HepG2 (cell line): Measurements from ENCODE around the gene UBTD2. TPM values are rescaled to one million over a fixed set of nuclear protein-coding genes. Genes with fewer than 3 reads are reported as not detected.

Experiments
- ATAC-seq: fragments of 200-7000 bp; cut with Tn5 transposase; 3 replicates; pipeline ENCODE4 v1.9.1; 2020; ENCODE audit warnings: mild to moderate bottlenecking, moderate library complexity
- BruUV-seq: library from RNA; stranded (reverse); fragments of 400-500 nt; replicated peaks from 2 replicates; lab custom pipeline; 2021; lab: Mats Ljungman, UMichigan
- CTCF ChIA-PET: fragments of 300-600 bp; formaldehyde crosslinking; extraction: SDS; loops from one replicate; lab custom pipeline; 2021; ENCODE audit warnings: low total read pairs, inconsistent platforms, low intra/inter-chr PET ratio; lab: Yijun Ruan, JAX
- POLR2A ChIA-PET: fragments of 350-600 bp; sonication (Branson Sonifier 250); formaldehyde crosslinking; loops from one replicate; lab custom pipeline; 2020; ENCODE audit warnings: antibody characterized with exemption, inconsistent platforms; lab: Yijun Ruan, JAX
- DNase-seq: peaks from one replicate; pipeline ENCODE4 v3.0.0-alpha.2; 2015; ENCODE audit warnings: low spot score
- FAIRE-seq: peaks from 3 replicates; lab custom pipeline; 2011; peaks lifted over from hg19 to GRCh38; lab: Jason Lieb, UNC
- H2AFZ ChIP-seq: one replicate; pipeline ENCODE4 v1.6.1; 2011; ENCODE audit warnings: low read length, inconsistent platforms
- H3K27ac ChIP-seq: fragments of 300-600 bp; 3 replicates; pipeline ENCODE4 v1.8.0; 2011; ENCODE audit warnings: mixed run types, mild to moderate bottlenecking, mixed read lengths, low read length, inconsistent platforms; ENCODE audit not compliant: insufficient read depth; ENCODE audit errors: extremely low read length
- H3K27me3 ChIP-seq, 2 experiments: fragments of 200-600 bp in 1 of 2; 2 replicates in 1 of 2; 3 replicates in 1 of 2; pipeline versions ENCODE4 v1.6.0 to v1.8.0; 2011; ENCODE audit warnings: low read length in 2 of 2, mild to moderate bottlenecking in 2 of 2, moderate library complexity in 2 of 2, inconsistent platforms in 1 of 2; ENCODE audit not compliant: insufficient read depth in 2 of 2, control insufficient read depth in 1 of 2
- H3K36me3 ChIP-seq, 2 experiments: fragments of 200-600 bp in 1 of 2; replicated peaks in 1 of 2; 2 replicates in 1 of 2; 3 replicates in 1 of 2; pipeline versions ENCODE4 v1.5.1 to v1.8.0; 2011; ENCODE audit warnings: low read length in 2 of 2, inconsistent platforms in 1 of 2; ENCODE audit not compliant: insufficient read depth in 2 of 2, control insufficient read depth in 1 of 2
- H3K4me1 ChIP-seq: 2 replicates; pipeline ENCODE4 v1.5.1; 2012; ENCODE audit warnings: low read length, inconsistent platforms; ENCODE audit not compliant: insufficient read depth
- H3K4me2 ChIP-seq: 2 replicates; pipeline ENCODE4 v1.6.0; 2011; ENCODE audit warnings: low read depth, low read length, inconsistent platforms
- H3K4me3 ChIP-seq, 3 experiments: fragments of 200-600 bp in 1 of 3; sonication (generic), shearing (Covaris generic) in 1 of 3; replicated peaks in 1 of 3; 2 replicates each; pipeline ENCODE4 v1.5.1; 2011 to 2016; ENCODE audit warnings: low read length in 3 of 3, inconsistent platforms in 2 of 3, low read depth in 2 of 3, mild to moderate bottlenecking in 2 of 3, control low read depth in 1 of 3, mixed read lengths in 1 of 3; ENCODE audit not compliant: insufficient read depth in 1 of 3
- H3K79me2 ChIP-seq: one replicate; pipeline ENCODE4 v1.6.1; 2011; ENCODE audit warnings: low read length, inconsistent platforms; ENCODE audit not compliant: insufficient read depth
- H3K9ac ChIP-seq: 2 replicates; pipeline ENCODE4 v1.6.0; 2011; ENCODE audit warnings: mild to moderate bottlenecking, low read depth, low read length, inconsistent platforms; ENCODE audit not compliant: insufficient read depth
- H3K9me3 ChIP-seq: 2 replicates; pipeline ENCODE4 v1.5.1; 2012; ENCODE audit warnings: mild to moderate bottlenecking, low read length
- H4K20me1 ChIP-seq: 2 replicates; pipeline ENCODE4 v1.6.0; 2011; ENCODE audit warnings: inconsistent platforms, mild to moderate bottlenecking, low read length, moderate library complexity; ENCODE audit not compliant: insufficient read depth
- EZH2 ChIP-seq: conservative IDR thresholded peaks from 2 replicates; pipeline ENCODE4 v1.6.1; 2012; ENCODE audit warnings: mild to moderate bottlenecking, low read depth, low read length, moderate library complexity
- KAT2B ChIP-seq: fragments of 150-350 bp; IDR thresholded peaks from 2 replicates; pipeline ENCODE4 v1.6.1; 2014; ENCODE audit warnings: low read depth, low read length, borderline replicate concordance
- SIX1 ChIP-seq: sonication (generic); formaldehyde crosslinking; IDR thresholded peaks from 2 replicates; pipeline ENCODE4 v1.4.0; 2020; ENCODE audit warnings: missing genetic modification reagents, borderline replicate concordance
- WIZ ChIP-seq: sonication (generic); formaldehyde crosslinking; IDR thresholded peaks from 2 replicates; pipeline ENCODE4 v1.5.1; 2020; ENCODE audit warnings: mild to moderate bottlenecking, missing genetic modification reagents
- ZNF33A ChIP-seq: sonication (generic); formaldehyde crosslinking; IDR thresholded peaks from 2 replicates; pipeline ENCODE4 v1.5.1; 2020; ENCODE audit warnings: missing genetic modification reagents, mild to moderate bottlenecking, moderate library complexity, borderline replicate concordance
- WGBS: methylation state at CpG from one replicate; pipeline ENCODE4 v1.1.6; 2017; ENCODE audit warnings: low lambda C conversion rate; 5-methylcytosine and 5-hydroxymethylcytosine counted together
- in situ Hi-C: cut with HindIII; loops from 2 replicates; pipeline ENCODE4 v1.10.0; 2017; ENCODE audit warnings: low pct_unique_long_range_greater_than_20kb; ENCODE audit not compliant: extremely low pct_ligation_motif_present
- intact Hi-C: fragments of 100-400 bp; cut with micrococcal nuclease; formaldehyde crosslinking; loops from one replicate; pipeline ENCODE4 v1.10.0; 2022; ENCODE audit not compliant: unreplicated experiment
- polyA plus RNA-seq, 8 experiments: library from polyadenylated mRNA; depleted of rRNA in 3 of 8; stranded (reverse) in 7 of 8; unstranded in 1 of 8; fragments of >200 nt; fragmentation: Illumina TruSeq in 4 of 8; extraction: Trizol in 4 of 8; gene quantifications; 2 replicates each; pipeline versions ENCODE4 v1.2.1 to v1.2.3, GENCODE V29; 2011 to 2016; ENCODE audit warnings: low read depth in 4 of 8, missing spikeins in 1 of 8, mixed read lengths in 1 of 8; ENCODE audit not compliant: insufficient read depth in 1 of 8
- total RNA-seq, 5 experiments: library from RNA; depleted of rRNA; stranded (reverse); fragments of >200 nt; fragmentation: Illumina TruSeq; extraction: Trizol; gene quantifications; 2 replicates each; pipeline ENCODE4 v1.2.3, GENCODE V29; 2016; ENCODE audit warnings: low read depth in 1 of 5
- TF ChIP-seq, protein P1 (sequence below), 2 experiments: sonication (generic) in 1 of 2; formaldehyde crosslinking in 1 of 2; IDR thresholded peaks; 2 replicates each; pipeline versions ENCODE4 v1.5.1 to v1.6.1; 2011 to 2020; ENCODE audit warnings: borderline replicate concordance in 1 of 2, low read depth in 1 of 2, low read length in 1 of 2, mild to moderate bottlenecking in 1 of 2, missing genetic modification reagents in 1 of 2, moderate library complexity in 1 of 2
- TF ChIP-seq, protein P2 (sequence below): sonication (generic); formaldehyde crosslinking; conservative IDR thresholded peaks from 2 replicates; pipeline ENCODE4 v1.8.1; 2023; ENCODE audit warnings: missing genetic modification reagents
- TF ChIP-seq, protein P3 (sequence below): sonication (generic); formaldehyde crosslinking; IDR thresholded peaks from 2 replicates; pipeline ENCODE4 v1.8.0; 2022; ENCODE audit warnings: mild to moderate bottlenecking, missing genetic modification reagents
- TF ChIP-seq, protein P4 (sequence below): sonication (generic); formaldehyde crosslinking; IDR thresholded peaks from 2 replicates; pipeline ENCODE4 v1.8.1; 2023; ENCODE audit warnings: mild to moderate bottlenecking, missing genetic modification reagents

UBTD2 gene
- total and polyA plus RNA-seq, 2 of the 13 experiments (the other 11 are each of a cell fraction or from before 2014, with no cell fraction given) = 15.2 to 24.1 TPM

DNA sequence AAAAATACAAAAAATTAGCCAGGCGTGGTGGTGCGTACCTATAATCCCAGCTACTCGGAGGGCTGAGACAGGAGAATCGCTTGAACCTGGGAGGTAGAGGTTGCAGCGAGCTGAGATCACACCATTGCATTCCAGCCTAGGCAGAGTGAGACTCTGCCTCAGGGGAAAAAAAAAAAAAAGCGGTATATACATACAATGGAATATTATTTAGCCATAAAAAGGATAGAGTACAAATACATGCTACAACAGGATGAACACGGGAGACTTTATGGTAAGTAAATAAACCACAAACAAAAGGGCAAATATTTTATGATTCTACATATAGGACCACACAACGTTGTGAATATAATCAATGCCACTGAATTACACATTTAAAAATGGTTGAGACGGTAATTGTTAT lies 5.2 kb downstream of the UBTD2 start:
- no peak for ATAC-seq
- no peak overlapping the region for H3K27ac ChIP-seq
- CTCF ChIA-PET = no interaction called here
- no peak for FAIRE-seq
- H3K9ac ChIP-seq = no peak overlapping the region
- H3K4me1 ChIP-seq = peaks cover 67% of the 10 kb centered on the region
- no peaks in the 10 kb centered on the region; a peak in 1 of 5 replicates for H3K27me3 ChIP-seq
- intact Hi-C loops = no loop called here
- peaks cover 17% of the 10 kb centered on the region; the same call in 1 of the 2 replicates for H4K20me1 ChIP-seq
- in situ Hi-C loops = no loop called here
- no peak overlapping the region for H2AFZ ChIP-seq
- no peak for DNase-seq
- H3K4me3 ChIP-seq = no peak overlapping the region
- H3K79me2 ChIP-seq = peaks cover 93% of the 10 kb centered on the region
- TF ChIP-seq SIX1 (CRISPR knock-in tag) (no peak), WIZ (CRISPR knock-in tag) (no peak), ZNF33A (CRISPR knock-in tag) (no peak), KAT2B (no peak), EZH2 (no peak)
- TF ChIP-seq, protein P1, sequence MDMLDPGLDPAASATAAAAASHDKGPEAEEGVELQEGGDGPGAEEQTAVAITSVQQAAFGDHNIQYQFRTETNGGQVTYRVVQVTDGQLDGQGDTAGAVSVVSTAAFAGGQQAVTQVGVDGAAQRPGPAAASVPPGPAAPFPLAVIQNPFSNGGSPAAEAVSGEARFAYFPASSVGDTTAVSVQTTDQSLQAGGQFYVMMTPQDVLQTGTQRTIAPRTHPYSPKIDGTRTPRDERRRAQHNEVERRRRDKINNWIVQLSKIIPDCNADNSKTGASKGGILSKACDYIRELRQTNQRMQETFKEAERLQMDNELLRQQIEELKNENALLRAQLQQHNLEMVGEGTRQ (IDR thresholded peaks at IDR 0.05; ENCODE audit: low read depth, low read length) = no peak
- TF ChIP-seq, protein P1 (CRISPR knock-in tag; IDR thresholded peaks at IDR 0.05; ENCODE audit: borderline replicate concordance) = no peak
- TF ChIP-seq, protein P2, sequence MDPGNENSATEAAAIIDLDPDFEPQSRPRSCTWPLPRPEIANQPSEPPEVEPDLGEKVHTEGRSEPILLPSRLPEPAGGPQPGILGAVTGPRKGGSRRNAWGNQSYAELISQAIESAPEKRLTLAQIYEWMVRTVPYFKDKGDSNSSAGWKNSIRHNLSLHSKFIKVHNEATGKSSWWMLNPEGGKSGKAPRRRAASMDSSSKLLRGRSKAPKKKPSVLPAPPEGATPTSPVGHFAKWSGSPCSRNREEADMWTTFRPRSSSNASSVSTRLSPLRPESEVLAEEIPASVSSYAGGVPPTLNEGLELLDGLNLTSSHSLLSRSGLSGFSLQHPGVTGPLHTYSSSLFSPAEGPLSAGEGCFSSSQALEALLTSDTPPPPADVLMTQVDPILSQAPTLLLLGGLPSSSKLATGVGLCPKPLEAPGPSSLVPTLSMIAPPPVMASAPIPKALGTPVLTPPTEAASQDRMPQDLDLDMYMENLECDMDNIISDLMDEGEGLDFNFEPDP = no peak
- TF ChIP-seq, protein P3, sequence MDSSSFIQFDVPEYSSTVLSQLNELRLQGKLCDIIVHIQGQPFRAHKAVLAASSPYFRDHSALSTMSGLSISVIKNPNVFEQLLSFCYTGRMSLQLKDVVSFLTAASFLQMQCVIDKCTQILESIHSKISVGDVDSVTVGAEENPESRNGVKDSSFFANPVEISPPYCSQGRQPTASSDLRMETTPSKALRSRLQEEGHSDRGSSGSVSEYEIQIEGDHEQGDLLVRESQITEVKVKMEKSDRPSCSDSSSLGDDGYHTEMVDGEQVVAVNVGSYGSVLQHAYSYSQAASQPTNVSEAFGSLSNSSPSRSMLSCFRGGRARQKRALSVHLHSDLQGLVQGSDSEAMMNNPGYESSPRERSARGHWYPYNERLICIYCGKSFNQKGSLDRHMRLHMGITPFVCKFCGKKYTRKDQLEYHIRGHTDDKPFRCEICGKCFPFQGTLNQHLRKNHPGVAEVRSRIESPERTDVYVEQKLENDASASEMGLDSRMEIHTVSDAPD (CRISPR knock-in tag) = no peak
- TF ChIP-seq, protein P4, sequence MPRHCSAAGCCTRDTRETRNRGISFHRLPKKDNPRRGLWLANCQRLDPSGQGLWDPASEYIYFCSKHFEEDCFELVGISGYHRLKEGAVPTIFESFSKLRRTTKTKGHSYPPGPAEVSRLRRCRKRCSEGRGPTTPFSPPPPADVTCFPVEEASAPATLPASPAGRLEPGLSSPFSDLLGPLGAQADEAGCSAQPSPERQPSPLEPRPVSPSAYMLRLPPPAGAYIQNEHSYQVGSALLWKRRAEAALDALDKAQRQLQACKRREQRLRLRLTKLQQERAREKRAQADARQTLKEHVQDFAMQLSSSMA (CRISPR knock-in tag) = no peak
- TF ChIP-seq, all 625 proteins: peak for 0
- 96% methylated on average over 9 of the region's 9 CpGs for WGBS
- Histone ChIP-seq H3K9me3 (no peaks in the 10 kb centered on the region), H3K4me2 (no peak overlapping the region), H3K36me3 (0 out of 5 replicates have a peak, but pooled peaks cover 0 to 3% of the 10 kb centered on the region in 2 experiments)
- POLR2A ChIA-PET = no interaction called here
- no TSS peak for BruUV-seq
